Measurements from ENCODE around the gene ARHGEF3.

GRCh38 chr3:56829533-56829932, 27.8 kb upstream of the ARHGEF3 start:
- TF ChIP-seq CTCF (IDR thresholded peaks at IDR 0.05) (no peak), HMGXB4 (CRISPR knock-in tag; IDR thresholded peaks at IDR 0.05) (no peak), NR2C2 (CRISPR knock-in tag; IDR thresholded peaks at IDR 0.05) (no peak), NR1H2 (CRISPR knock-in tag; IDR thresholded peaks at IDR 0.05) (no peak), ETV6 (CRISPR knock-in tag; IDR thresholded peaks at IDR 0.05) (no peak), USF2 (CRISPR knock-in tag; IDR thresholded peaks at IDR 0.05) (no peak), FOXP1 (CRISPR knock-in tag; IDR thresholded peaks at IDR 0.05; ENCODE audit: borderline replicate concordance) (no peak)

Measured in WTC11 (cell line).